ENCODE data around the gene DNAJB2.
"Not testable (repeated sequence)": the region's sequence is repeated elsewhere in the genome, so short reads cannot be mapped to it uniquely, and the experiment has no call there.

- not testable (repeated sequence) for TF ChIP-seq CTCF, POLR2A (IDR thresholded peaks at IDR 0.05)
Observed at GRCh38 chr2:219287116-219287440, 7.9 kb downstream of the DNAJB2 start.
